SKM-1 treated with dmso at 0.1 percent for 144 hours (cell line): ENCODE measurements around the gene KCNIP3.

ENCODE experiments used
- DNase-seq: peaks from one replicate; lab custom pipeline; 2025; ENCODE audit not compliant: unreplicated experiment; lab: John Stamatoyannopoulos, UW

KCNIP3 gene

GRCh38 chr2:95274291-95275150 lies 22.6 kb upstream of the KCNIP3 start, which contains the start of gene PROM2:
Gene PROM2 (plus strand): TSS chr2:95274449. CDS start chr2:95274586, 137 bp downstream.
- no peak for DNase-seq

- no peak for DNase-seq
These were observed 22.0 kb upstream of the KCNIP3 start for GRCh38 chr2:95275151-95275515.

DNA sequence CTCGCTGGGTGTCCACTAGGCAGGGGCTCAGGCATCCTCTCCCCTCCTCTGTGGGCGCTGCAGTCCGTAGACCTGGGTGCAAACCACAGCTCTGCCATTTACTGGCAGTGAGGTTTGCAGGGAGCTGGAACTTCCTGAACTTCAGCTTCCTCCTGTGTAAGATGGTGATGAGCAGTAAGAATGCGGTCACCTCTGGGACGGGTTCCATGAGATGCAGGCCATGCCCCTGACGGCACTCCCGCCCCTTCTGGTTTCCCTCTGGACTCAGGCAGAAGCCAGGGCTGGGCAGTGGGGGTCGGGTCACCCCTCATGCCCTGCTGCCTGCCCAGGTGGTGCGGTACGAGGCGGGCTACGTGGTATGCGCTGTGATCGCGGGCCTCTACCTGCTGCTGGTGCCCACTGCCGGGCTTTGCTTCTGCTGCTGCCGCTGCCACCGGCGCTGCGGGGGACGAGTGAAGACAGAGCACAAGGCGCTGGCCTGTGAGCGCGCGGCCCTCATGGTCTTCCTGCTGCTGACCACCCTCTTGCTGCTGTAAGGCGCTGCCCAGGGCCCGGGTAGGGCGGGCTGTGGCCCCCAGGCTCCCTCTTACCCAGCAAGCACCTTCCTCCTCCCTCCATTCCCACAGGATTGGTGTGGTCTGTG lies 21.4 kb upstream of the KCNIP3 start:
- DNase-seq = peak; percentile 19

- DNase-seq = no peak
These were observed 20.8 kb upstream of the KCNIP3 start for GRCh38 chr2:95276244-95276887.

DNA sequence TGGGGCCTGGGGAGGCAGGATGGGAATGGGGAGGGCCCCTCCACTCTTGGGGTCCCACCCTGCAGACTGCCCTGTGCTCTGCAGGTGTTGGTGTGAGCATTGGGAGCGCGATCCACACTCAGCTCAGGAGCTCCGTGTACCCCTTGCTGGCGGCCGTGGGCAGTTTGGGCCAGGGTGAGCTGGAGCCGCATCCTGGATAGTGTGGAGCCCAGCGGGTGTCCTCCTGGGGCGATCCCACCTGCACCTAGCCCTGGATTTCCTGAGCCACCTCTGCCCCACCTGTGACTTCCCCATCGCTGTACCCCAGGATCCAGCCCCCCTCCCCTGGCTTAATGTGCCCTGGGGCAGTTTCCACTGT lies 20.3 kb upstream of the KCNIP3 start:
- DNase-seq = no peak

DNA sequence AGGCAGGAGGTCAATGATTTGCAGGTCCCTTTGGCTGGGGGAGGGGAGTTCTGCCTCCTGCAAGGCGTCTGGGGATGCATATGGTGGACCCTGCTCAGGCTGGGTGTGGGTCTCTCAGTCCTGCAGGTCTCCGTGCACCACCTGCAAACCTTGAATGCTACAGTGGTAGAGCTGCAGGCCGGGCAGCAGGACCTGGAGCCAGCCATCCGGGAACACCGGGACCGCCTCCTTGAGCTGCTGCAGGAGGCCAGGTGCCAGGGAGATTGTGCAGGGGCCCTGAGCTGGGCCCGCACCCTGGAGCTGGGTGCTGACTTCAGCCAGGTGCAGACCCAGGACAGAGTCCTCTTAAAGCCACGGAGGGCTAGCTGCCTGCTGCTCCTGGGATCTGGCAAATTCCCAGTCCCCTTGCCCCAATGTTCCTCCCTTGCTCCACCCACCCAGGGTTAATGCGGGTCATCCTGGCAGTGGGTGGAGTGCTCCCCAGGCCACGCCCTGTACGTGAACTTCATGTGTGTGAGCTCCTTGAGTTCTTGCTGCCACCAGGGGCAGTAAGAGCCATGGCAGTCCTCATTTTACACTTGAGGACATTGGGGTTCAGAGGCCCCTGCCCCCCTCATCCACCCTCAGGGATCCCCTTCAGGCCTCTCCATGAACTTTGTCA lies 19.8 kb upstream of the KCNIP3 start:
- peak; percentile 1 for DNase-seq

DNA sequence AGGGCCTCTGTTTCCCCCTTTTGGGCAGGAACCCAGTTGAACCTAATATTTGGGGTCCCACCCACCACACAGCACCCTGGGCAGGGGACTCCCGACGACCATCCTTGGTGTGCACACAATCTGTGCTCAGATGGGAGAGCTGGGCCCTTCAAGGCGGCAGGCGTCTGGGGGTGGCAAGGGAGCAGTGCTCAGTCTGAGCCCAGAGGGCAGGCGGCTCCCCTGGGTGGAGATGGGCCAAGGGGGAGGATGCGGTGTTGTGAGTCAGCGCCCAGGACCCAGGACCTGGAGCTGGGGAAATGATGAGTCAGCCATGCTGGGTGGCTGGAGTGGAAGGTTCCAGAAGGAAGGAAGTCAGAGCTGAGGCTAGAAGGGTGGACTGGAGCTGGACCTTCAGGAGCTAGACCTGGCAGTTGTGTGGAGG lies 19.1 kb upstream of the KCNIP3 start:
- DNase-seq = no peak

DNA sequence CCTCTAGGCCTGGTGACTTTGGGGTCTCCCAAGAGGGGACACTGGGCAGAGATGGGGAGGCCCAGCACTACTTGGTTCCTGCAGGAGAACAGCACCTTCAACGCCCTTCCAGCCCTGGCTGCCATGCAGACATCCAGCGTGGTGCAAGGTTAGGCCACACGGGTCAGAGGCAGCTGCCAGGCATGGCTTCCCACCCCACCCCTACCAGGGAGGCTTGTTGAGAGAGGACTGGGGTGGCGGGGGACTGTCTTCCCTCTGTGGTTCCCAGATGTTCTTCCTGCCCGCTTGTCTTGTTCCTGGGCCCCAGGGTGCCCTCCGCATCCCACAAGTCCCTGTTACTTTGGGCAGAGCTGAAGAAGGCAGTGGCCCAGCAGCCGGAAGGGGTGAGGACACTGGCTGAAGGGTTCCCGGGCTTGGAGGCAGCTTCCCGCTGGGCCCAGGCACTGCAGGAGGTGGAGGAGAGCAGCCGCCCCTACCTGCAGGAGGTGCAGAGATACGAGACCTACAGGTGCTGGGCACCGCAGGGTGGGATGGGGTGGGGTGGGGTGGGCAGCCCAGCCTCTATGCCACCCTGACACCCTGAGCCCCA lies 18.4 kb upstream of the KCNIP3 start:
- DNase-seq = no peak

- no peak for DNase-seq
These were observed 17.6 kb upstream of the KCNIP3 start for GRCh38 chr2:95279435-95280035.

- no peak for DNase-seq
These were observed 16.1 kb upstream of the KCNIP3 start for GRCh38 chr2:95281071-95281470.

DNA sequence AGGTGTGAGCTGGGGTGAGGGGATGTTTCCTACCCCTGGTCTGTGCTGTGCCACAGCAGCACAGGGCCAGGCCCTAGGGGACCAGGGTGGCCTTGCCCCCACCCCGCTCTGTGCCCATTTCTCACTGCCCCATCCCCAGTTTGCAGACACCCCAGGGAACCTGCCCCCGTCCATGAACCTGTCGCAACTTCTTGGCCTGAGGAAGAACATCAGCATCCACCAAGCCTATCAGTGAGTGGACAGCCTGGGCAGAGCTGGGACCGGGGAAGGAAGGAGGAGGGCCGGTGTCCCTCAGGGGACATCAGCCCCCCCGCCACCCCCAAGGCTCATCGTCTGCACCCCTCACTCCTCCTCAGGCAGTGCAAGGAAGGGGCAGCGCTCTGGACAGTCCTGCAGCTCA lies 15.4 kb upstream of the KCNIP3 start:
- no peak for DNase-seq

DNA sequence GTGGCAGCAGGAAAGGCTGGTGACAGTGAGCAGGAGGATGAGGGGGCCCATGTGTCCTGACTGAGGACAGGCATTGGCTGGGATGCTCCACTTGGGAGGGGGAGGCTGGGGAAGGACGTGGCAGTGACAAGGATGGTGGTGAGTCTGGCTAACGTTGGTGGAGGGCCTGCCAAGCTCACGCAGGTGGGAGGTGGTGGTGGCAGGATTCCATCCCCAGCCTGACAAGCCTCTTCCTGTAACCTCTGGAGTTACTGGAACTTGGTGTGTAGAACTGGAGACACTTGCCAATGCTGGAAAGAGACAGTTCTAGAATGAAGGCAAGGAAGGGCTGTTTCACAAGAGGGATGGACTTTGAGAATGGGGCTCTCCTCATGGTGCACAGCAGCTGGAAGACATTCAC lies 14.7 kb upstream of the KCNIP3 start:
- no peak for DNase-seq

DNA sequence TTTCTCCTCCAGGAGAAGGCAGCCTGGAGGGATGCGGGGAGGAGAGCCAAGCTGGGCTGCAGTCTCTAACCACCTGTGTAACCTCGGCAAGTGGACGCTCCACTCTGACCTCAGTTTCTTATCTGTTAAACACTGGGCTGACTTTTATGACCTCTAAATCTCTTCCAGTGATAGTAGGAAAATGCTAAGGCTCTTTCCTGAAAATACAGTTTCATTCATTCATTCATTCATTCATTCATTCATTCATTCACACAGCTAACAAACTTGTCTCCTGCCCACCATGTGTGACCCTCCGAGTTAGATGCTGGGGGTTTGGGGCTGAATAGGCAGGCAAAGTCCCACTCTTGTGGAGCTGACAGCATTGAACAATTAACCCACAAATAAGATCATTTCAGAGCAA lies 13.6 kb upstream of the KCNIP3 start:
- no peak for DNase-seq

GRCh38 chr2:95284886-95285541 lies 12.1 kb upstream of the KCNIP3 start:
- DNase-seq = no peak

GRCh38 chr2:95285542-95285932 lies 11.6 kb upstream of the KCNIP3 start:
- DNase-seq = no peak

- DNase-seq = no peak
These were observed 9.8 kb upstream of the KCNIP3 start for GRCh38 chr2:95287336-95287735.

GRCh38 chr2:95287806-95288205 lies 9.3 kb upstream of the KCNIP3 start:
- DNase-seq = no peak

GRCh38 chr2:95289253-95289652 lies 7.9 kb upstream of the KCNIP3 start:
- no peak for DNase-seq

- DNase-seq = no peak
These were observed 5.9 kb upstream of the KCNIP3 start for GRCh38 chr2:95291222-95291621.

GRCh38 chr2:95292623-95293260 lies 4.4 kb upstream of the KCNIP3 start:
- DNase-seq = no peak
